NCI-H2196 (cell line): ENCODE results near the gene LGALS13.

Source experiments
- DNase-seq: peaks from one replicate; lab custom pipeline; 2025; ENCODE audit not compliant: unreplicated experiment; lab: John Stamatoyannopoulos, UW

The LGALS13 gene

GRCh38 chr19:39613597-39613996 is 11.3 kb downstream of the LGALS13 start:
- no peak for DNase-seq

- DNase-seq = no peak
Observed at GRCh38 chr19:39617745-39618144, 15.4 kb downstream of the LGALS13 start.

- no peak for DNase-seq
Observed at GRCh38 chr19:39623946-39624345, 21.6 kb downstream of the LGALS13 start.

GRCh38 chr19:39627631-39628030 is 25.3 kb downstream of the LGALS13 start:
- DNase-seq = peak; percentile 10

- DNase-seq = no peak
Observed at GRCh38 chr19:39631178-39631577, 28.9 kb downstream of the LGALS13 start.

DNA sequence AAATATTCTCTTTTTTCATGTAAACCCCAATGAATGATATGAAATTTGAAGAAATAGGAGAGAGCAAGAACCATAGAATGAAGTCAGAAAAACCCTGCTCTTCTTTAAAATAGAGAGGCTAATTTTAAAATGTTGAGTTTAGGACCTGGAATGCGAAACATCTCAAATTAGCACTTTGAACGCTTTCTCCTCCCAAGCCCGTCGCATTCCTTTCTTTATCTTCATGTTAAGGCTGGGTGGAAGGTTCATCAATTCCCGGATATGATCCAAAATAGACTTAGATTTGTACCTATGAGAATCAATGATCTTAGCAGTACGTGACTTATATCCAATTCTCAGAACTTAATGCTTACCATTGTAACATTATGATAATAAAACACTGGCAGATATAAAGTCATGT is 29.3 kb downstream of the LGALS13 start:
- DNase-seq = no peak

DNA sequence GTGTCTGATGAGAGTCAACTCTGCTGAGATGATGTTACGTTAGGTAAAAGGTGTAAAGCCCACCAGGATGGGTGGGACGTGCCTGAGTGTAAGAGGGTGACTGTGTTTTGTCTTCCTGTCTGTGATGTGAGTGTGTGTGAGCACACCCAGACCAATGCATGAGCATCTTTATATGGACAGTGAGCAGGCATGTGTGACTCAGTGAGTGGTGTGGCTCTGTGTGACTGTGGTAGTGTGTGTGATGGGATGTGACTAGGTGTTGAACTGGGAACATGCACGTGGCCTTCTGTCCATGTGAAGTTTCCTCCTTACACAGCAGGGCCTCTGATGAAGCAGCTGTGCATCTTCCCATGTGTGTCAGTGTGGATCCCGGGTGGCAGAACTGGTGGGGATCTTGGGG is 35.6 kb downstream of the LGALS13 start:
- DNase-seq = no peak

DNA sequence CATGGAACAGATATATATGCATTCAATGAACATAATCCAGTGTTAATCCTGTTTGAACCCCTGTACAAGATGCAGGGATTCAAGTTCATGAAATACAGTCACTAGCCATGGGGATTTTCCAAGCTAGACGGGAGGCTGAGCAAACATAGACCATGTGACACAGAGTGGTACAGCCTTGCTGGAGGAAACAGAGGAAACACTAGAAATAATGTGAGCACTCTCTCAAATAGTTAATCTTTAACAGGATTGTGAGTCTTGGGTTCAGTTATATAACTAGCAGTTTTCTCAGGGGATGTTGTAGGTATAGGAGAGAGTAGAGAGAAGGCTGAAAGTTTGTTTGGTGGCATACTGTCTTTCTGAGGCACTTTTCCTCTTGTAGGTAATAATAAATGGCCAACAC is 39.4 kb downstream of the LGALS13 start:
- no peak for DNase-seq

- no peak for DNase-seq
Observed at GRCh38 chr19:39643591-39643990, 41.3 kb downstream of the LGALS13 start.

- no peak for DNase-seq
Observed at GRCh38 chr19:39645800-39646411, 43.6 kb downstream of the LGALS13 start.

DNA sequence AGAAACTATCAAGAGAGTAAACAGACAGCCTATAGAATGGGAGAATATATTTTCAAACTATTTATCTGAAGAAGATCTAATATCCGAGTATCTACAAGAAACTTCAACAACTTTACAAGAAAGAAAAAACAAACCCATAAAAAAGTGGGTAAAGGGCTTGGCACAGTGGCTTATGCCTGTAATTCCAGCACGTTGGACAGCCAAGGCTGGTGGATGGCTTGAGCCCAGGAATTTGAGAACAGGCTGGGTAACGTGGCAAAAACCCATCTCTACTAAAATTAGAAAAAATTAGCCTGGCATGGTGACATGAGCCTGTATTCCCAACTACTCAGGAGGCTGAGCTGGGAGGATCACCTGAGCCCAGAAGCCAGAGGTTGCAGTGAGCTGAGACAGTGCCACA is 45.6 kb downstream of the LGALS13 start:
- no peak for DNase-seq

DNA sequence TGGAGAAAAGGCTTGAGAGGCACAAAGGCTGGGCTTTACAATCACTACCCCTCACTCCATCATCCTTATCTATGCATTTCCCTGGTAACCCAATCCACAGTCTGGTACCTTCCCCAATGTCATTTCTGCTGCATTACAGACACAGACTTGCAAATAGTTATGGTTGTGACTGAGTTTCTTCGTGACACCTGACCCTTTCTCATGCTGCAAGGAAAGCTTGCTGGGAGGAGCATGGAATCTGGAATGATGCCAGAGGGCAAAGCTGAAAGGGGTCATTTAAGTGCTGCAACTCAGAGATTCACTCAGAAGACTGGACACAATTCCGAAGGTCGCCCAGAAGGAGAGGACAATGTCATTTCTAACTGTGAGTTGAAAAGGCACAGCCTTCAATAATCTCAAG is 53.3 kb downstream of the LGALS13 start, which contains the start of gene LGALS16:
Gene LGALS16 (plus strand): TSS at position 301 of the 400 bp plus-strand sequence. CDS start 49 bp downstream, at position 350.
- no peak for DNase-seq
